PFSK-1 (cell line): Measurements from ENCODE around the gene RGS16.

Experiments used
- POLR2AphosphoS5 ChIP-seq: IDR thresholded peaks from 2 replicates; pipeline ENCODE4 v1.6.1; 2012; ENCODE audit warnings: low read depth, mild to moderate bottlenecking, control low read depth, low read length, moderate library complexity
- SIN3A ChIP-seq: IDR thresholded peaks from 2 replicates; pipeline ENCODE4 v1.6.1; 2012; ENCODE audit warnings: mild to moderate bottlenecking, low read length, moderate library complexity, borderline replicate concordance; ENCODE audit not compliant: insufficient read depth
- TAF1 ChIP-seq: IDR thresholded peaks from 2 replicates; pipeline ENCODE4 v1.6.1; 2012; ENCODE audit warnings: low read length, control low read depth, borderline replicate concordance; ENCODE audit not compliant: insufficient read depth

DNA sequence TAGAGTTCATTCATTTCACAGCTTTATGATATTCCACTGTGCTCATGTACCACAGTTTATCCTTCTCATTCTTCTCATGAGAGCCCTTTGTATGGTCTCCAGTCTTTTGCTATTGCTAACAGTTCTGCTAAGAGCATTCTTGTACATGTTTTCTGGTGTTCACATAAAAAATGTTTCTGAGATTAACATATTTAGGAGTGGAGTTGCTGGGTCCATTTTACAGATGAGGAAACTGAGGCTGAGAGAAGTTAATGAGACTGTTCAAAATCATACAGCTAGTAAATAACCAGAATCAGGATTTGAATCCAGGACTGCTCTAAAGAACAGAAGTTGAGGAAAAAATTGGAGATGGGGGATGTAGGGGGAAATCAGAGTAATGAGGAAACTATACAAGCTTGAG lies 28.8 kb upstream of the RGS16 start:
- no peak for TF ChIP-seq SIN3A
- TF ChIP-seq POLR2AphosphoS5 = no peak
- no peak for TF ChIP-seq TAF1
